WERI-Rb-1 (cell line): Measurements from ENCODE around the gene GNL3.
"Not testable (repeated sequence)": the region's sequence is repeated elsewhere in the genome, so short reads cannot be mapped to it uniquely, and the experiment has no call there.

Experiments
- DNase-seq: peaks from one replicate; pipeline ENCODE4 v3.0.0-alpha.2; 2020
- H3K27ac ChIP-seq: fragments of 250-450 bp; sonication (Bioruptor Pico); 2 replicates; pipeline ENCODE4 v1.5.1; 2020; ENCODE audit warnings: mild to moderate bottlenecking, moderate library complexity
- H3K27me3 ChIP-seq: fragments of 250-450 bp; sonication (Bioruptor Pico); 2 replicates; pipeline ENCODE4 v1.5.1; 2021; ENCODE audit warnings: mild to moderate bottlenecking, low read depth, moderate library complexity; ENCODE audit not compliant: insufficient read depth, severe bottlenecking
- H3K36me3 ChIP-seq: fragments of 250-450 bp; sonication (Bioruptor Pico); 2 replicates; pipeline ENCODE4 v1.5.1; 2020; ENCODE audit warnings: mild to moderate bottlenecking, moderate library complexity
- H3K4me3 ChIP-seq: 2 replicates; pipeline ENCODE4 v1.5.1; 2011; ENCODE audit warnings: low read depth, mild to moderate bottlenecking, control low read depth, low read length
- H3K9me3 ChIP-seq: fragments of 250-450 bp; sonication (Bioruptor Pico); 2 replicates; pipeline ENCODE4 v1.5.1; 2021; ENCODE audit warnings: mild to moderate bottlenecking, moderate library complexity; ENCODE audit not compliant: severe bottlenecking
- TF ChIP-seq, protein P1 (sequence below): IDR thresholded peaks from 2 replicates; pipeline ENCODE4 v1.5.1; 2011; ENCODE audit warnings: low read depth, mild to moderate bottlenecking, control low read depth, inconsistent platforms, low read length

The GNL3 gene

DNA sequence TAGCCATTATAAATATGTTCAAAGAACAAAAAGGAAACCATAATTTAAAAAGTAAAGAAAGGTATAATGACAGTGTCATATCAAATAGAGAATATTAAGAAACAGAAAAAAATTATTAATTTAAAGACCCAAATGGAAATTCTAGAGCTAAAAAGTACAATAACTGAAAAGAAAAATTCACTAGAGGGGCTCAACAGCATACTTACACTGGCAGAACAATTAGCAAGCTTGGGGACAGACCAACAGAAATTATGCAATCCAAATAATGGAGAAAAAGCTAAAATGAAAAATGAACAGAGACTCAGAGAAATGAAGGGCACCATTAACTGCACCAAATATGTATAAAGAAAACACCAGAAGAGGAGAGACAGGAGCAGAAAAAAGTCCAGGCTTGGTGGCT lies 33.8 kb downstream of the GNL3 start:
- Histone ChIP-seq H3K27me3 (no peaks in the 10 kb centered on the region), H3K36me3 (peaks cover 25% of the 10 kb centered on the region), H3K27ac (no peak overlapping the region), H3K4me3 (no peak overlapping the region), H3K9me3 (peaks cover 4% of the 10 kb centered on the region)
- no peak for DNase-seq
- TF ChIP-seq, protein P1, sequence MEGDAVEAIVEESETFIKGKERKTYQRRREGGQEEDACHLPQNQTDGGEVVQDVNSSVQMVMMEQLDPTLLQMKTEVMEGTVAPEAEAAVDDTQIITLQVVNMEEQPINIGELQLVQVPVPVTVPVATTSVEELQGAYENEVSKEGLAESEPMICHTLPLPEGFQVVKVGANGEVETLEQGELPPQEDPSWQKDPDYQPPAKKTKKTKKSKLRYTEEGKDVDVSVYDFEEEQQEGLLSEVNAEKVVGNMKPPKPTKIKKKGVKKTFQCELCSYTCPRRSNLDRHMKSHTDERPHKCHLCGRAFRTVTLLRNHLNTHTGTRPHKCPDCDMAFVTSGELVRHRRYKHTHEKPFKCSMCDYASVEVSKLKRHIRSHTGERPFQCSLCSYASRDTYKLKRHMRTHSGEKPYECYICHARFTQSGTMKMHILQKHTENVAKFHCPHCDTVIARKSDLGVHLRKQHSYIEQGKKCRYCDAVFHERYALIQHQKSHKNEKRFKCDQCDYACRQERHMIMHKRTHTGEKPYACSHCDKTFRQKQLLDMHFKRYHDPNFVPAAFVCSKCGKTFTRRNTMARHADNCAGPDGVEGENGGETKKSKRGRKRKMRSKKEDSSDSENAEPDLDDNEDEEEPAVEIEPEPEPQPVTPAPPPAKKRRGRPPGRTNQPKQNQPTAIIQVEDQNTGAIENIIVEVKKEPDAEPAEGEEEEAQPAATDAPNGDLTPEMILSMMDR = no peak

DNA sequence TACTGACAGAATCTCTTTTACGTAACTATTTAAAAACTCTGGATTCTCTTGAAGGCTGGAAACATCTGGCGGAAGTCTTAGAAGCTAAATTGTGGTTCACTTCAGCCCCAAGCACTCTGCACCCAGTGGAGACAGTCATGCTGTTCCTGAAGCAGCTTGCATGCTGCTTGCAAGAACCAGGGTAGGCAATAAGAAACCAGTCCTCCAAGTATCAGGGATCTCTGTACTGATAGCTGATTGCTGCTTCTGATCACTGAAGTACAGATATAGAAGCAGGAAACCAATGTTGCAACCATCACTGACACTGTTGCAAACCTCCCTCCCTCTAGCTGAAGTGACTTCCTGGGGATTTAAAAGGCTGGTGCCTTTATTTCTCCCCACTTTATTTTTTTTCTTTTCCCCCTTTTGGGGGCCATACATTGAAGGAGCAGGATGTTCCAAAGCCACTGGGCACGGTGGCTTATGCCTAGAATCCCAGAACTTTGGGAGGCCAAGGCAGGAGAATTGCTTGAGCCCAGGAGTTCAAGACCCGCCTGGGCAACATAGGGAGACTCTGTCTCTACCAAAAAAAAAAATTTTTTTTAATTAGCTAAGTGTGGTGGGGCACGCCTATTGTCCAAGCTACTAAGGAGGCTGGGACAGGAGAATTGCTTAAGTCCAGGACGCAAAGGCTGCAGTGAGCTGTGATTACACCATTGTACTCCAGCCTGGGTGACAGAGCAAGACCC lies 35.3 kb downstream of the GNL3 start:
- Histone ChIP-seq H3K9me3 (peaks cover 4% of the 10 kb centered on the region), H3K36me3 (peaks cover 25% of the 10 kb centered on the region), H3K27me3 (no peaks in the 10 kb centered on the region), H3K27ac (no peak overlapping the region), H3K4me3 (no peak overlapping the region)
- DNase-seq = no peak
- TF ChIP-seq, protein P1 = no peak

DNA sequence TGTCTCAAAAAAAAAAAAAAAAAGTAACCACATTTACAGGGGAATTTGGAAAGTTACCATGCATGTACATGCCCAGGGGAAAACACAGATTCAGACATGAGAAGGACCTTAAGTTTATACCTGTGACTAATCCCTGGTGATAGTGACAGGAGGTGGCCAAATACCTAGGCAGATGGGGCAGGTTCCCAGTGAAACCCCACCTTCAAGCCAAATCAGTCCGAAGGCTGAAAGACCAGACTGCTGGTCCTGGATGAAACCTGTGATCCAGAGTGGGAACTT lies 35.8 kb downstream of the GNL3 start:
- TF ChIP-seq, protein P1 = no peak
- no peaks in the 10 kb centered on the region for H3K27me3 ChIP-seq
- no peak overlapping the region for H3K4me3 ChIP-seq
- H3K36me3 ChIP-seq = peaks cover 25% of the 10 kb centered on the region
- H3K27ac ChIP-seq = no peak overlapping the region
- DNase-seq = no peak
- H3K9me3 ChIP-seq = peaks cover 4% of the 10 kb centered on the region

DNA sequence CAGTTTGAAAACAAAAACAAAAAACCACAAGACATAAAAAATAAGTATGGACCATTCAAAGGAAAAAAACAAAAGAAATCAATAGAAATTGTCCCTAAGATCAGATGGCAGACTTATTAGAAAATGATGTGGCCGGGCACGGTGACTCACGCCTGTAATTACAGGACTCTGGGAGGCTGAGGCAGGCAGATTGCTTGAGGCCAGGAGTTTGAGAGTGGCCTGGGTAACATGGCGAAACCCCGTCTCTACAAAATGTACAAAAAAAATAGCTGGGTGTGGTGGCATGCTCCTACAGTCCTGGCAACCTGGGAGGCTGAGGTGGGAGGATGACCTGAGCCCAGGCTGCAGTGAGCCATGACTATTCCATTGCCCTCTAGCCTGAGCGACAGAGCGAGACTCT lies 36.7 kb downstream of the GNL3 start:
- no peak for DNase-seq
- H3K27ac ChIP-seq = no peak overlapping the region
- H3K27me3 ChIP-seq = no peaks in the 10 kb centered on the region
- H3K4me3 ChIP-seq = no peak overlapping the region
- H3K9me3 ChIP-seq = peaks cover 7% of the 10 kb centered on the region
- TF ChIP-seq, protein P1 = no peak
- peaks cover 26% of the 10 kb centered on the region for H3K36me3 ChIP-seq

DNA sequence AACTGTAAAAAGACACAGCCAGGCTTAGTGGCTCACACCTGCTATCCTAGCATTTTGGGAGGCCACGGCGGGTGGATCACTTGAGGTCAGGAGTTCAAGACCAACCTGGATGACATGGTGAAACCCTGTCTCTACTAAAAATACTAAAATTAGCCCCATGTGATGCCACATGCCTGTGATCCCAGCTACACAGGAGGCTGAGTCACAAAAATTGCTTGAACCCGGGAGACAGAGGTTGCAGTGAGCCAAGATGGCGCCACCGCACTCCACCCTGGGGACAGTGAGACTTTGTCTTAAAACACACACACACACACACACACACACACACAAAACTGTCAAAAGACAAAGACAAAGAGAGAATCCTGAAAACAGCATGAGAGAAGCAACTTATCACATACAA lies 38.1 kb downstream of the GNL3 start:
- no peak overlapping the region for H3K4me3 ChIP-seq
- H3K27me3 ChIP-seq = no peaks in the 10 kb centered on the region
- peaks cover 7% of the 10 kb centered on the region for H3K9me3 ChIP-seq
- TF ChIP-seq, protein P1 = no peak
- DNase-seq = no peak
- H3K36me3 ChIP-seq = peaks cover 23% of the 10 kb centered on the region
- no peak overlapping the region for H3K27ac ChIP-seq

DNA sequence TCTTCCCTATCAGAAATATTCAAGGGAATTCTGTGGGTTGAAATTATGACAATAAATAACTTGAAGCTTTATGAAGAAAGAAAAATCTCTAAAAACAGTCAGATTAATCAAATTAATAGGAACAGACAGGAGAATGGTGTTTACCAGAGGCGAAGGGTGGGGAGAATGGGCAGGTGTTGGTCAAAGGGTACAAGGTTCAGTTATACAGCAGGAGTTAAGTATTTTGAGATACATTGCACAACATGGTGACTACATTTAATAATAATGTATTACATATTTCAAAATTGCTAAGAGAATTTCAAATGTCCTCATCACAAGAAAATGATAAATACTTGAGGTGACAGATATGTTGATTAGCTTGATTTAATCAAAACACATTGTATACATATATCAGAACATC lies 38.7 kb downstream of the GNL3 start:
- TF ChIP-seq, protein P1 = no peak
- no peak overlapping the region for H3K4me3 ChIP-seq
- no peaks in the 10 kb centered on the region for H3K27me3 ChIP-seq
- peaks cover 20% of the 10 kb centered on the region for H3K36me3 ChIP-seq
- DNase-seq = no peak
- H3K9me3 ChIP-seq = peaks cover 10% of the 10 kb centered on the region
- no peak overlapping the region for H3K27ac ChIP-seq

DNA sequence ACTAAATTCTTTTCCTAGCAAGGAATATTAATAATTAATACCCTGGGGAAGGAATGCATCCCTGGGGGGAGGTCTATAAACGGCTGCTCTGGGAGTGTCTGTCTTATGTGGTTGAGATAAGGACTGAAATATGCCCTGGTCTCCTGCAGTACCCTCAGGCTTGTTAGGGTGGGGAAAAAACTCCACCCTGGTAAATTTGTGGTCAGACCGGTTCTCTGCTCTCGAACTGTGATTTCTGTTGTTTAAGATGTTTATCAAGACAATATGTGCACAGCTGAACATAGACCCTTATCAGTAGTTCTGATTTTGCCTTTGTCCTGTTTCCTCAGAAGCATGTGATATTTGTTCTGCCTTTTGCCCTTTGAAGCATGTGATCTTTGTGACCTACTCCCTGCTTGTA lies 42.9 kb downstream of the GNL3 start:
- H3K4me3 ChIP-seq, DNase-seq, H3K27me3 ChIP-seq, H3K27ac ChIP-seq: not testable (repeated sequence)
- Histone ChIP-seq H3K9me3 (peaks cover 32% of the 10 kb centered on the region), H3K36me3 (peaks cover 46% of the 10 kb centered on the region)
